HG02610 (cell line): ENCODE results near the gene SSBP1.
"Not testable (repeated sequence)": the region's sequence is repeated elsewhere in the genome, so short reads cannot be mapped to it uniquely, and the experiment has no call there.

Experiments used
- ATAC-seq: cut with Tn5 transposase; IDR thresholded peaks from one replicate; pipeline ENCODE4 v1.9.1; 2021; ENCODE audit warnings: mild to moderate bottlenecking, moderate library complexity; ENCODE audit not compliant: unreplicated experiment

SSBP1 gene

DNA sequence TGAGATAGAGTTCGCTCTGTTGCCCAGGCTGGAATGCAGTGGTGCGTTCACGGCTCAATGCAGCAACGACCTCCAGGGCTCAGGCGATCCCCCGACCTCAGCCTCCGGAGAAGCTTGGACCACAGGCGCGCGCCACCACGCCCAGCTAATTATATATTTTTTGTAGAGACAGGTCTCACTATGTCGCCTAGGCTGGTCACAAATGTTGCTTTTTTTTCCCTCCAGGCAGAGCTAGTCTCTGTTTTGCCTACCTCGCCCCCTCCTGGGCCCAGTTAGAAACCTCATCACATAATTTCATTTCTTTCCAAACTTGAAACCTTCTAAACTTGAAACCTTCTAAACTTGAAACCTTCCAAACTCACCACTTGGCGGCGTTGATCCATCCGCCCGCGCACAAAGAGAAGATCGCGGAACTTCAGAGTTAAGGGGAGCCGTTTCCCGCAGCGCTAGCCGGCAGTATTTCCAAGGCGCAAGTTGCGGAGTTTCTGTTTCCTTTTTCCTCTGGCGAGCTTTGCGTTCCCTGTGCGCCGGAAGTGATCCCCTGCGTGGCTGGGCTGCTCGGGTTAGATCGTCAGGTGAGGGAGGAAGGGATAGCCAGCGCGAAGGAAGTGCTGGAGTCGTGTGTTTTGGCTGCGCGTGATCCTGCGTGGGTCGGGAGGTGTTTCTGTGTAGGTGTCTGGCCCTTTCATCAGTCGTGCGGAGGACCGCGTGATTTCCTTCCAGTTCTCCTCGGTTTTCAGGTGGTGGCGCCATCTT is at the start of gene SSBP1:
Gene SSBP1, plus strand, starts transcription at position 523 of the 756 bp plus-strand sequence. CDS start 809 bp downstream, outside the sequence.
- ATAC-seq, result peak; percentile 90

DNA sequence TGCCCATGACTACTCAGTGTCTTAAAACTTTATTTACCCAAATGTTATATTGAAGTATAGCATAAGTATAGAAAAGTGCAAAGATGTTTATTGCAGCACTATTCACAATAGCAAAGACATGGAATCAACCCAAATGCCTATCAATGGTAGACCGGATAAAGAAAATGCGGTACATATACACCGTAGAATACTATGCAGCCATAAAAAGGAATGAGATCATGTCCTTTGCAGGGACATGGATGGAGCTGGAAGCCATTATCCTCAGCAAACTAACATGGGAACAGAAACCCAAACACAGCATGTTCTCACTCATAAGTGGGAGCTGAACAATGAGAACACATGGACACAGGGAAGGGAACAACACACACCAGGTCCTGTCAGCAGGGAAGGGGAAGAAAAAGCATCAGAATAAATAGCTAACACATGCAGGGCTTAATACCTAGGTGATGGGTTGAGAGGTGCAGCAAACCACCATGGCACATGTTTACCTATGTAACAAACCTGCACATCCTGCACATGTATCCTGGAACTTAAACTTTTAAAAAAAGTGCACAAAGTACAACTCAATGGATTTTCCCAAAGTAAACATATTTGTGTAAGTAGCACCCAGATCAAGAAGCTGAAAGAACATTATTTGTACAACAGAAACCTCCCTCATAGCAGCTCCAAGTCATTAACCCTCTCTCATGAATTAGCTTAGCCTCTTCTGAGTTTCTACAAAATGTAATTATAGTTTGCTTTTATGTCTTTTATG is 48.9 kb upstream of the SSBP1 start:
- ATAC-seq, result not testable (repeated sequence)

DNA sequence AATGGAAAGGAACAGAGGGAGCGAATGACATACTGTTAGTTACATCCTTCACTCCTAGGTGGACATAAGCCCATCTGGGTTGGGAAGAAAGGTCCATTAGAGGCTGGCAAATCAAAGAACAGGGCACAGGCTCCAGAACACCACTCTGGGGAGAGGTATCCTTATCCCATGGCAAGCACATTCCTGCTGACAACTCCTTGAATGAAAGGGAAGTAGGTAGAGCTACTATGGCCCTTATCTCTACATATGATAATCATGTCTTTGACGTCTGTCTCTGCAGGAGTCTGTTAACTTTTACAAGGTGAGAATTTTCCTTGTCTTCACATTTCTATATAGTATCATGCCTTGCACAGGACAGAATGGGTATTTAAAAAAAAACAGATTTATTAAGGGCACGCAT is 46.6 kb upstream of the SSBP1 start:
- no peak for ATAC-seq

GRCh38 chr7:141691961-141692360 is 46.2 kb upstream of the SSBP1 start:
- ATAC-seq, result no peak

GRCh38 chr7:141693082-141693481 is 45.1 kb upstream of the SSBP1 start:
- ATAC-seq, result no peak

DNA sequence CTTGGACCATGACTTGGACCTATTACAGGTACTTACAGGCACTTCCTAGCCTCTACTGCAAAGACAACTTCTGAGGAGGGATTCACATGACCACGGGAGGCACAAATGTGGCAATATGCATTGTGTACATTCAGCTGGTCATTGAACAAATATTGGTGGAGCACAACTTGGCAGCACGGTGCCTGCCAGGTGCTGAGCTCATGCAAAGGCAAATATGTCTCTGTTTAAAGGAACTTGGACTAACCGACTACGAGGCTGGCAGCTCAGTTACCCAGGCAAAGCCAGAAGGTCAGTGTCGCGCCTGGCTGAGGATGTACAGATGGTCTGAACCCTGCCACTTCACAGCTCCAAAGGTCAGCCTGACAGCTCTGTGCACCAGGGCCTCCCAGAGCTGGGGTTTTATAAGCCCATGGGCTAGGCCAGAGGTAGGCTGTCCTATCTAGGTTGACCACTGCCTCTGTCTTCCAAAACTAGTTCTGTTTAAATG is 42.3 kb upstream of the SSBP1 start:
- ATAC-seq, result no peak

DNA sequence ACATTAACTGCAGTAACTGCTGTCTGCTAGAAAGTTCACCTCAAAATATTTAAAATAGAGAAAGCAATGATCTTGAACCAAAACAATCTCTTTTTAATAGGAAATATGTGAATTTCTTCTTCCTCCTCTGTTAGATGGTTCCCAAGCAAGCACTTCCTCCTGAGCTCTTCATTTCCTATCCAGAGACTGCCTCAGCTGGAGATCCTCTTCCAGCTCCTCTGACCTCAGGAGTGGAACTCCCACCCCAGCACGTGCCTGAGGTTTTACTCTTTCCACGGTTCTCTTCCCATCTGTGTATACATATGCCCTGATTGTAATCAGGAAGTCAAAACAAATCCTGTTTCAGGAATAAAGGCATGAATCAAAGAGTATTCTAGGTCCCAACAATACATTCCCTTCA is 41.8 kb upstream of the SSBP1 start:
- ATAC-seq, result no peak

- ATAC-seq, result no peak
Measured at GRCh38 chr7:141697211-141697871, 40.8 kb upstream of the SSBP1 start.

DNA sequence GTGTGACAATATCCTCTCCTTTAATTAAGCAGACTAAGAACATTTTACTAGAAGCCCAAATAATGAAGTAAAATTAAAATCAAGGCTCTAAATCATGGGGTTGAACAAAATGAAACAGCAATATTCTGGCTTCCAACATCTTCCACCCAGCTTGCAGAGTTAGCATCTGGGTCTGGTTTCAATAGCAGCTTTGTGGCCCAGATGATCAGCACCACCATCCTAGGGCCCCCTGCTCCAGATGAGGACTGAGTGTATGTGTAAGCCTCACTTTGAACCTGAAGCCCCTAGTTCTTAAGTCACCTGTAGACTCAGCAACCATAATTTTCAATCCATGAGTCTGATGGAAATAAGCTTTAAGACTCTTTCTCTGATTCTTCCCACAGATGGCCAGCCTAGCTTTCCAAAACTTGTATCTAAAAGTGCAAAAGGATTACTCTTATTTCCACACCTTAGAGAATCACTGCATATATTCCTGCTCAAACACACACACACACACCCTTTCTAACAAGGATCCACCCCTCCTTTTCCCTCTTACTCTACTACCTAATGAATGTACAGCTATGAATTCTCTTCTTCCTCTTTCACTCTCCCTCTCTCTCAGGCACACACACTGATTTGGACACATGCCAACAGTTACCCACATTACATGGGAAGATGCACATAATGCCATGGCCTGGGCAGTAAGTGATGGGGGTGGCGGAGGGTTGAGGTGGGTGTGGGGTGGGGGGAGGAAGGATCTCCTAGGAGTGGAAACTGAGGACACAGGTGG is 39.7 kb upstream of the SSBP1 start:
- ATAC-seq, result no peak

DNA sequence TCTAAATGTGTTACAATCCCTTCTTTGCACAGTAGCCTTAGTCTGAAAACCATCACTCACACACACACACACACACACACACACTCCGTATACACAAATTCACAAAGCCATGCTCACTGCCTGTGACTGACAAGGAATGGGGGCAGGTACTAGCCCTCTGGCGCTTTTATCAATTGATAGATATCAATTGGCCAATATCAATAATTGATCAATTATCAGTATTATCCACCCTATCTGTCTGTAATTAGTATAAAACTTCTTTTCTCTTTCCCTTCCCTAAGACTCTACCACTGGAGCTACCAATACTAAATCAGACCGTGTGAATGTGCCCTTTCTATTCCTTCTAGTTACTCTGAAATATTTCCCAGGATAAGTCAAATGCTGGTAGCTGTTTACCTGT is 38.3 kb upstream of the SSBP1 start:
- no peak for ATAC-seq

DNA sequence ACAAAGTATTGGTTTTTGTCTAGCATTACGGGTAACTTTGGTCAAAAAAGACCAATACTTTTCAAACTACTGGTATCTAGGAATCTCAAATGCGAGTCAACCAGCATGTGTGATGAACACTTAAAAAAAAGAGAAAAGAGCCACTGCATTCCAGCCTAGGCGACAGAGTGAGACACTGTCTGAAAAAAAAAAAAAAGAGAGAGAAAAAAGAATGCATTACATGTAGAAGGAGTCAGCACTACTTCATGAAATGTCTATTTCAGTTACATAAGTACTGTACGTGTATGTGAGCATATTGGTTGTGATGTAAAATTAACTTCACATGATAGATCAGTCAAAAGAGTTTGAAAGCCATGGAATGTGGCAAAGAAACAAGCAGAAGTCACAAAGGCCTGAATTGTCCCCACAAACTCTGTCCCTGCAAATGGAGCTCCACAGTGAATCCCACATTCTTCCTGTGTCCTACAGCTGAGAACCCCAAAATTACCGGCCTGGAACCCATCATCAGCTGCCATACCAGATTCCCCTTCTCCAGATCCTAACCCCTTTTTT is 37.8 kb upstream of the SSBP1 start:
- no peak for ATAC-seq

DNA sequence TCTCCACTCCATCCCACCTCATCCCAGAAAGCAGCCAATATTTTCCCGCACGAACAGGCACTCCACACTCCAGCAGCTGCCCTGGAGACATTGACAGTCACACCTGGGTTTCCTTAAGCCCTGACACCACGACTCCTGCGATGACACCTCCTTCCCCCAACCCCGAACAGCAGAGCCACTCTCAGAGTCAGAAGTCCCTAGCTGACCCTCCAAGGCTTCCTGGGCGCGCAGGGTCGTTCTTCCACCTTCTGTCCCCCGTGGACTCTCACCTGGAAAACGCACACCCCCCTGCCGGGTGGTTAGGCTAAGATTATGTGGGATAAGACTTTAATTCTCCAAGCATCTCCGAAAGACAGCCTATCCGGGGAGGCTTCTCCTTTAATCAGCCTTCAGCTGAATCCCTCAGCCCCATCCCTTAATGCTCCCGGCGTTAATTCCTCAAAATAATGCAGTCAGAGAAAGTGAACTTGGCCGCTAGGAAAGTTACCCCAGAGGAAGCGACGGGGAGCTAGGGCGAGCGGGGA is 37.2 kb upstream of the SSBP1 start:
- ATAC-seq, result no peak

DNA sequence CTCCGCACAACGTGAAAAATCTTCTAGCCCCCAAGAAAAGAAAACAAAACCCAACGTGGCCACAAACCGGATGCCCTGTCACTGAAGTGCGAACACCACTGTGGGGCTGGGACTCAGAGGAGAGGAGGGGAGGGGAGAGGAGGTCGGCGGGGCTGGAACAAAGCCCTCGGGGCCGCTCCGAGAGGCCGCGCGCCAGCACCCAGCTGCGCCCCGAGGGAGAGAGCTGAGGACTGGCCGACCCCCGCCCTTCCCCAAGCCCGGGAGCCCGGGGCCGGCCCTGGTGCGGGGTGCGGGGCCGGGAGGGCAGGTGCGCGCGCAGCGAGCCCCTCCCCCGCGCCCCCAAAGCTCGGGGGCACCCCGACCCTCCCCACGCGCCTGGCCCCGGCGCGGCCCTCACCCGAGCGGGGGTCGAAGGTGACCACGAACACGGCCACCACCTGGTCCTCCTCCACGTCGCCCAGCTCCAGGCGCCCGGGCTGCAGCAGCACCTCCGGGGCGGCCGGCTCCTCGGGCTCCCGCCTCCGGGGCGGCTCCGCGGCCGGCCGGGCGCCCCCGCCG is 36.6 kb upstream of the SSBP1 start:
- peak; percentile 80 for ATAC-seq

- peak; percentile 75 for ATAC-seq
Measured at GRCh38 chr7:141702047-141702567, 36.1 kb upstream of the SSBP1 start, which contains the start of gene DENND11. TSS of gene DENND11 (minus strand) at chr7:141702166. CDS start at chr7:141702153, 13 bp downstream.

- ATAC-seq, result no peak
Measured at GRCh38 chr7:141702892-141703291, 35.3 kb upstream of the SSBP1 start.

DNA sequence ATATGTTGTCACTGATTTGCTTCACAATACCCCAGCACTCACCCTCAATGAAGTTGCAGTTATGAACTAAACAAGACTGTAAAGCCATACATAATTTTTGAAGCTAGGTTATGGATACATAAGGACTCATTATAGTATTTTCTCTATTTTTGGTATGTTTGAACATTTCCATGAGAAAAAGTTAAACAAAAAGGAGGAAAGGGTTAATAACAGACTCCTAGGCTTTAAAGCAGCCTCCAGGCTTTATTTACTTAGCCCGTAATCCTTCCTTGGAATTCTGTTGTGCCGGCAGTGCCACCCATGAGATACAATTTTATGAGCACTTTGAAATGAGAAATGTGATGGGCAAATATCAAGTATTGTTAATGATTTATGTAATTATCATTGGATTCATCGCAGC is 34.0 kb upstream of the SSBP1 start:
- no peak for ATAC-seq

DNA sequence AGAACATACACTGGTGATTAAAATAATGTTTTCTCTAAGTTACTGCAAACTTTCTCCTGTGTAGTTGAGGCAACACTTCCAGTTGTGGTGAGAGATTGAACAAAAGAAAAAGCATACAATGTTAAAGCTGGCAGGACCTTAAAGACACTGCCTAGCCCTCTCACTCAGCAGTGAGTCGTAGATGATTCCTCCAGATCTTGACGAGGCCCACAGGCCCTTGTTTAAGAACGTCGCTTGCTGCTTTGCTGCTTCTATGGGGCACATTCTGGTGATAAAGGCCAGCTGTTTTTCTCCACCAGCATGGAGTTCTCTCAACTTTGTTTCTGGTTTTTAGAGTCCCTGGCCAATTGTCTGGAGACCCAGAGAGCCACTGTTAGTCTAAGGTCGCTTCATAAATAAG is 33.4 kb upstream of the SSBP1 start:
- ATAC-seq, result no peak

DNA sequence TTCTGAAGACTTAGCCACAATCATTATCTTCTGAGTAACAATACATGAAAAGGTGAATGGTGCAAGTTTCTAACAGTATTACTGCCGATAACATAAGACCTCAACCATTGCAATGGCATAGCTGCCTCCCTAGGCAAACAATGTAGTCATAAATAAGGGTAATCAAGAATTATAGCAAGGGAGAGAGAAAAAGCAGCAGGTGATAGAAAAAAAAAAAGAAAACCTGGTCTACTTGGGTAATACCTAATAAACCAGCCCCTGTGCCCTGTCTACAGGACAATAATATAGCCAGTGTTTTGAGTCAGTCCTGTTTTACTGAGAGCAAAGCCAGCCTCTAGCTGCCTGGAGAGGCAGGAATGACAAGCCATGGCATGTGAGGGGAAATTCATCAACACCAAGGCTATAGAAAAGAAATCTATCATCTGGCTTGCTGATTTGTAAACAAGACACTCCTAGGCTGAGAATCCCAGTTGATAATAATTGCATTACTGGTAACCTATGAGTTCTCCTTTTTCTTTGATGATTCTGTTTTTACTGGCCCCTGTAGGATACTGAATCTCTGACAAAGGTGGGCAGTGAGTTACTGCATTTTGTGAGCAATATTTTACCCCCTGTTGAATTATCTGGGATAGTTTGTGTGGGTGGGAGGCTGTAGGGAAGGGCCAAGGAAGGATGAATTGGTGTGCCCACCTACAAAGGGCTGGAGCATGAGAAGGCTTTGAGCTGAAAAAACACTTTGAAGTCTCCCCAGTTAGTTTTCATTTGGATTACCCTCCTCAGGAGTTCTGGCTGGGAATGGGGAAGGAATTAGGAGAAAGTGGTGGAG is 31.7 kb upstream of the SSBP1 start:
- ATAC-seq, result no peak

- no peak for ATAC-seq
Measured at GRCh38 chr7:141708351-141708750, 29.8 kb upstream of the SSBP1 start, which contains the start of gene WEE2. TSS of gene WEE2 (plus strand) at chr7:141708353. CDS start at chr7:141708759, 406 bp downstream.
